Hepatocyte (in vitro differentiated cells): ENCODE data around the gene PPOX.

Experiments used
- CTCF ChIP-seq: fragments of 200-600 bp; sonication (generic); IDR thresholded peaks from 2 replicates; pipeline ENCODE4 v1.5.1; 2016; ENCODE audit warnings: antibody characterized with exemption, mild to moderate bottlenecking; ENCODE audit not compliant: poor library complexity
- EZH2 ChIP-seq: fragments of 200-600 bp; sonication (generic); IDR thresholded peaks from 2 replicates; pipeline ENCODE4 v1.6.1; 2016; ENCODE audit warnings: antibody characterized with exemption, mild to moderate bottlenecking, borderline replicate concordance
- EZH2phosphoT487 ChIP-seq: fragments of 200-600 bp; sonication (generic); IDR thresholded peaks from one replicate; pipeline ENCODE4 v1.6.1; 2018; ENCODE audit warnings: antibody characterized with exemption, mild to moderate bottlenecking, low read depth, moderate library complexity; ENCODE audit not compliant: unreplicated experiment, severe bottlenecking

- no peak for TF ChIP-seq CTCF
- no peak for TF ChIP-seq EZH2phosphoT487
- no peak for TF ChIP-seq EZH2
These were observed 31.5 kb downstream of the PPOX start for GRCh38 chr1:161197560-161198193.
